KMS-11 (cell line): ENCODE results near the gene KCNQ1.

Experiments
- H2AFZ ChIP-seq: fragments of 200-600 bp; sonication (generic); 2 replicates; pipeline ENCODE4 v1.6.1; 2016; ENCODE audit warnings: antibody characterized with exemption, mixed run types, low read depth
- H3K27ac ChIP-seq: fragments of 200-600 bp; sonication (generic); 2 replicates; pipeline ENCODE4 v1.6.1; 2016; ENCODE audit warnings: mild to moderate bottlenecking, mixed run types
- H3K27me3 ChIP-seq: fragments of 200-600 bp; sonication (generic); 2 replicates; pipeline ENCODE4 v1.6.1; 2017; ENCODE audit warnings: mild to moderate bottlenecking, low read depth, mixed run types, moderate library complexity; ENCODE audit not compliant: insufficient read depth
- H3K36me3 ChIP-seq: fragments of 200-600 bp; sonication (generic); 2 replicates; pipeline ENCODE4 v1.6.1; 2017; ENCODE audit warnings: mild to moderate bottlenecking, mixed run types; ENCODE audit not compliant: insufficient read depth
- H3K4me1 ChIP-seq: fragments of 200-600 bp; sonication (generic); 2 replicates; pipeline ENCODE4 v1.6.1; 2016; ENCODE audit warnings: mild to moderate bottlenecking, low read depth, mixed run types; ENCODE audit not compliant: poor library complexity, severe bottlenecking
- H3K4me2 ChIP-seq: fragments of 200-600 bp; sonication (generic); 2 replicates; pipeline ENCODE4 v1.7.0; 2016; ENCODE audit warnings: mild to moderate bottlenecking, mixed run types
- H3K4me3 ChIP-seq: fragments of 200-600 bp; sonication (generic); IDR thresholded peaks from 2 replicates; pipeline ENCODE4 v1.6.1; 2017; ENCODE audit warnings: low read depth, low read length, mixed read lengths; ENCODE audit not compliant: insufficient read depth
- H3K79me2 ChIP-seq: fragments of 200-600 bp; sonication (generic); 2 replicates; pipeline ENCODE4 v1.6.1; 2016; ENCODE audit warnings: low read depth, mixed run types; ENCODE audit not compliant: insufficient read depth
- H3K9ac ChIP-seq: fragments of 200-600 bp; sonication (generic); 2 replicates; pipeline ENCODE4 v1.6.1; 2016; ENCODE audit warnings: mild to moderate bottlenecking, mixed run types
- H4K20me1 ChIP-seq: fragments of 200-600 bp; sonication (generic); 2 replicates; pipeline ENCODE4 v1.6.1; 2016; ENCODE audit warnings: mild to moderate bottlenecking, mixed run types; ENCODE audit not compliant: insufficient read depth
- CTCF ChIP-seq: fragments of 200-600 bp; sonication (generic); conservative IDR thresholded peaks from 2 replicates; pipeline ENCODE4 v1.6.1; 2017; ENCODE audit warnings: low read depth, mild to moderate bottlenecking, antibody characterized with exemption, low read length, moderate library complexity, mixed read lengths

Gene KCNQ1

GRCh38 chr11:2647953-2648352 is 203.1 kb downstream of the KCNQ1 start:
- Histone ChIP-seq H3K4me3 (no peak overlapping the region), H4K20me1 (no peaks in the 10 kb centered on the region), H3K27ac (no peak overlapping the region), H3K9ac (no peak overlapping the region), H3K36me3 (no peaks in the 10 kb centered on the region), H3K27me3 (no peaks in the 10 kb centered on the region), H3K79me2 (no peaks in the 10 kb centered on the region), H2AFZ (no peak overlapping the region), H3K4me1 (no peaks in the 10 kb centered on the region), H3K4me2 (no peak overlapping the region)
- TF ChIP-seq CTCF: no peak

DNA sequence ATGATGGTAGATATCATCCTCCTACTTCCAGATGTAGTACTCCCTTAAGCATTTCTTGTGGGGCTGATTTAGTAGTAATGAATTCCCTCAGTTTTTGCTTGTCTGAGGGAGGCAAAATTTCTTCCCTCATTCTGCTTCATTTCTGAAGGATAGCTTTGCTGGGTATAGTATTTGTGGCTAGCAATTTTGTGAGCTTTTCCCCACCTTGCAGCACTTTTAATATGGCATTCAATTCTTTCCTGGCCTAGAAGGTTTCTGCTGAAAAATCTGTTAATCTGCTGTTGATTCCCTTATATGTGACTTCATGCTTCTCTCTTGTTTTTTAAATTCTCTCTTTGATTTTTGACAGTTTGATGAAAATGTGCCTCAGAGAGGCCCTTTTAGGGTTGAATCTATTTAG is 204.6 kb downstream of the KCNQ1 start:
- Histone ChIP-seq H3K4me1 (no peaks in the 10 kb centered on the region), H3K36me3 (no peaks in the 10 kb centered on the region), H4K20me1 (no peaks in the 10 kb centered on the region), H3K4me3 (no peak overlapping the region), H3K27me3 (no peaks in the 10 kb centered on the region), H3K27ac (no peak overlapping the region), H3K4me2 (no peak overlapping the region), H3K9ac (no peak overlapping the region), H2AFZ (no peak overlapping the region), H3K79me2 (no peaks in the 10 kb centered on the region)
- no peak for TF ChIP-seq CTCF

GRCh38 chr11:2649848-2650247 is 205.0 kb downstream of the KCNQ1 start:
- Histone ChIP-seq H3K9ac (no peak overlapping the region), H3K4me3 (no peak overlapping the region), H3K36me3 (no peaks in the 10 kb centered on the region), H3K27ac (no peak overlapping the region), H3K4me2 (no peak overlapping the region), H4K20me1 (no peaks in the 10 kb centered on the region), H2AFZ (no peak overlapping the region), H3K4me1 (no peaks in the 10 kb centered on the region), H3K79me2 (no peaks in the 10 kb centered on the region), H3K27me3 (no peaks in the 10 kb centered on the region)
- no peak for TF ChIP-seq CTCF

DNA sequence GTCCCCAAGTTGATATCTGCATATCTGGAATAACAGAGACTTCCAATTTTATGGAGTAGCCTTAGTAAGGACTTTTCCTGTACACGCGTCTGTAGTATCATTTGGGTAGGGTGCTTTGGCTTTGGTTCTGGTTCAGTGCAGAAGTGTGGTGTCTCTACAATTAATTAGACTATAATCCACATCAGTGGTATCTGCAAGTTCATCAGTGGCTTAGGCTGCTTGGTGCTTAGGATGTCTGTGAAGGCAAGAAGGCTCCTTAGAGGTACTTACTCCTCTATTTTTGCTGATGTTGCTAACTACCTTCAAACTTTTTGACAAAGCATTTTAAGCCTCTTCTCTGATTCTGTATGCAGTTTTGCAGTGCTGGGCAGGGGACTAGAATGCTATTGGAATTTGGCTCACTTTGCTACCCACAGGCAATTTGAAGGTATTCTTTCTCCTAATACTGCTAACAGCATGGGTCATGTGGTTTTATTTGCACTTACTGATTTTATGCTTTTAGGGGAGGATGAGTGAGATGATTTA is 205.6 kb downstream of the KCNQ1 start:
- Histone ChIP-seq H2AFZ (no peak overlapping the region), H4K20me1 (no peaks in the 10 kb centered on the region), H3K9ac (no peak overlapping the region), H3K4me3 (no peak overlapping the region), H3K36me3 (no peaks in the 10 kb centered on the region), H3K4me2 (no peak overlapping the region), H3K4me1 (no peaks in the 10 kb centered on the region), H3K79me2 (no peaks in the 10 kb centered on the region), H3K27me3 (no peaks in the 10 kb centered on the region), H3K27ac (no peak overlapping the region)
- TF ChIP-seq CTCF: no peak
